H9 (cell line): ENCODE results near the gene NEB. TPM values are rescaled to one million over a fixed set of nuclear protein-coding genes. Genes with fewer than 3 reads are reported as not detected.

ENCODE experiments used
- DNase-seq: peaks from one replicate; pipeline ENCODE4 v3.0.0-alpha.2; 2017
- H2AFZ ChIP-seq: one replicate; pipeline ENCODE4 v1.6.1; 2013; ENCODE audit warnings: mild to moderate bottlenecking, low read length, control low read depth, moderate library complexity
- H2AK5ac ChIP-seq: 2 replicates; pipeline ENCODE4 v1.6.1; 2013; ENCODE audit warnings: low read length, control low read depth, mixed read lengths; ENCODE audit not compliant: insufficient read length
- H2BK120ac ChIP-seq: one replicate; pipeline ENCODE4 v1.6.1; 2013; ENCODE audit warnings: low read depth, mild to moderate bottlenecking, low read length, control low read depth, inconsistent platforms; ENCODE audit not compliant: poor library complexity, severe bottlenecking
- H2BK12ac ChIP-seq: 2 replicates; pipeline ENCODE4 v1.6.1; 2013; ENCODE audit warnings: low read length, control low read depth, mixed read lengths, low read depth; ENCODE audit not compliant: insufficient read length
- H2BK15ac ChIP-seq: 2 replicates; pipeline ENCODE4 v1.6.1; 2013; ENCODE audit warnings: low read depth, low read length, control low read depth
- H2BK20ac ChIP-seq: one replicate; pipeline ENCODE4 v1.6.1; 2013; ENCODE audit warnings: low read depth, mild to moderate bottlenecking, low read length, control low read depth, inconsistent platforms; ENCODE audit not compliant: poor library complexity, severe bottlenecking
- H2BK5ac ChIP-seq: 2 replicates; pipeline ENCODE4 v1.6.1; 2013; ENCODE audit warnings: low read length, control low read depth, mixed read lengths; ENCODE audit not compliant: insufficient read length
- H3K14ac ChIP-seq: 2 replicates; pipeline ENCODE4 v1.6.1; 2013; ENCODE audit warnings: low read length, control low read depth; ENCODE audit not compliant: insufficient read depth
- H3K18ac ChIP-seq: 2 replicates; pipeline ENCODE4 v1.6.1; 2013; ENCODE audit warnings: low read depth, mild to moderate bottlenecking, mixed read lengths, low read length, control low read depth; ENCODE audit not compliant: insufficient read length
- H3K23ac ChIP-seq: 2 replicates; pipeline ENCODE4 v1.6.1; 2013; ENCODE audit warnings: low read length, control low read depth, mixed read lengths, low read depth; ENCODE audit not compliant: insufficient read length
- H3K23me2 ChIP-seq: 2 replicates; pipeline ENCODE4 v1.6.1; 2013; ENCODE audit warnings: low read depth, mild to moderate bottlenecking, mixed read lengths, low read length, control low read depth; ENCODE audit not compliant: insufficient read length, poor library complexity, severe bottlenecking
- H3K27ac ChIP-seq: 2 replicates; pipeline ENCODE4 v1.5.1; 2013; ENCODE audit warnings: low read length, control low read depth, mixed read lengths, low read depth; ENCODE audit not compliant: insufficient read length
- H3K27me3 ChIP-seq: 2 replicates; pipeline ENCODE4 v1.6.1; 2013; ENCODE audit warnings: low read length, control low read depth, inconsistent platforms; ENCODE audit not compliant: insufficient read depth
- H3K4ac ChIP-seq: 2 replicates; pipeline ENCODE4 v1.6.1; 2013; ENCODE audit warnings: low read depth, mild to moderate bottlenecking, control low read depth, inconsistent platforms, low read length, moderate library complexity
- H3K4me1 ChIP-seq: 2 replicates; pipeline ENCODE4 v1.6.1; 2013; ENCODE audit warnings: low read length, control low read depth, inconsistent platforms; ENCODE audit not compliant: insufficient read depth
- H3K4me2 ChIP-seq: 2 replicates; pipeline ENCODE4 v1.6.1; 2013; ENCODE audit warnings: low read length, control low read depth, mixed read lengths; ENCODE audit not compliant: insufficient read length, insufficient read depth
- H3K56ac ChIP-seq: 2 replicates; pipeline ENCODE4 v1.6.1; 2013; ENCODE audit warnings: low read depth, mild to moderate bottlenecking, mixed read lengths, low read length, control low read depth; ENCODE audit not compliant: insufficient read length
- H3K79me1 ChIP-seq: 2 replicates; pipeline ENCODE4 v1.6.1; 2013; ENCODE audit warnings: low read depth, mild to moderate bottlenecking, moderate library complexity, low read length, control low read depth, inconsistent platforms; ENCODE audit not compliant: insufficient read depth, poor library complexity, severe bottlenecking
- H3K79me2 ChIP-seq: 2 replicates; pipeline ENCODE4 v1.6.1; 2013; ENCODE audit warnings: low read length, control low read depth, inconsistent platforms; ENCODE audit not compliant: insufficient read depth
- H3K9ac ChIP-seq: 2 replicates; pipeline ENCODE4 v1.6.1; 2013; ENCODE audit warnings: low read length, control low read depth, mixed read lengths; ENCODE audit not compliant: insufficient read length; ENCODE audit errors: extremely low read depth
- H3K9me3 ChIP-seq: one replicate; pipeline ENCODE4 v1.6.1; 2013; ENCODE audit warnings: low read depth, low read length, inconsistent platforms; ENCODE audit not compliant: control insufficient read depth
- H3T11ph ChIP-seq: one replicate; pipeline ENCODE4 v1.6.1; 2013; ENCODE audit warnings: mild to moderate bottlenecking, low read length, control low read depth, inconsistent platforms
- H4K20me1 ChIP-seq: one replicate; pipeline ENCODE4 v1.6.1; 2013; ENCODE audit not compliant: control insufficient read depth, insufficient read length, insufficient read depth
- H4K5ac ChIP-seq: 2 replicates; pipeline ENCODE4 v1.6.1; 2013; ENCODE audit warnings: low read depth, mild to moderate bottlenecking, mixed read lengths, low read length, control low read depth; ENCODE audit not compliant: insufficient read length
- H4K8ac ChIP-seq: replicated peaks from 2 replicates; pipeline ENCODE4 v1.6.1; 2013; ENCODE audit warnings: low read length, control low read depth, mixed read lengths, low read depth; ENCODE audit not compliant: insufficient read length
- H4K91ac ChIP-seq: 2 replicates; pipeline ENCODE4 v1.6.1; 2013; ENCODE audit warnings: low read depth, mild to moderate bottlenecking, moderate library complexity, mixed read lengths, low read length, control low read depth; ENCODE audit not compliant: insufficient read length
- H3K27ac Mint-ChIP-seq, 3 experiments: 2 replicates in 2 of 3; 3 replicates in 1 of 3; pipeline ENCODE4 v1.8.0; 2020 to 2021; ENCODE audit warnings: mixed read lengths in 3 of 3, mild to moderate bottlenecking in 1 of 3, moderate library complexity in 1 of 3
- H3K27me3 Mint-ChIP-seq: 2 replicates; pipeline ENCODE4 v1.8.0; 2021; ENCODE audit warnings: low read depth, mild to moderate bottlenecking, moderate library complexity, mixed read lengths
- H3K36me3 Mint-ChIP-seq, 3 experiments: 2 replicates in 2 of 3; 3 replicates in 1 of 3; pipeline ENCODE4 v1.8.0; 2020 to 2021; ENCODE audit warnings: low read depth in 3 of 3, mixed read lengths in 3 of 3; ENCODE audit not compliant: insufficient read depth in 1 of 3
- H3K4me1 Mint-ChIP-seq, 2 experiments: 2 replicates each; pipeline ENCODE4 v1.8.0; 2020; ENCODE audit warnings: mixed read lengths in 2 of 2
- H3K4me3 Mint-ChIP-seq, 2 experiments: 2 replicates in 1 of 2; 3 replicates in 1 of 2; pipeline ENCODE4 v1.8.0; 2020 to 2021; ENCODE audit warnings: mild to moderate bottlenecking in 2 of 2, mixed read lengths in 2 of 2, moderate library complexity in 1 of 2
- H3K9me3 Mint-ChIP-seq, 2 experiments: 2 replicates in 1 of 2; 3 replicates in 1 of 2; pipeline ENCODE4 v1.8.0; 2020; ENCODE audit warnings: mild to moderate bottlenecking in 2 of 2, mixed read lengths in 2 of 2, moderate library complexity in 1 of 2
- CTCF ChIP-seq: fragments of 200-600 bp; sonication (generic); conservative IDR thresholded peaks from 3 replicates; pipeline ENCODE4 v1.8.0; 2021; ENCODE audit warnings: antibody characterized with exemption, mild to moderate bottlenecking
- WGBS: extraction: QIAGEN DNeasy Blood & Tissue Kit; methylation state at CpG from one replicate; pipeline ENCODE4 v1.1.7; 2013; ENCODE audit warnings: missing lambda C conversion rate, low lambda C conversion rate, mixed read lengths; ENCODE audit not compliant: insufficient read length; ENCODE audit errors: extremely low coverage; 5-methylcytosine and 5-hydroxymethylcytosine counted together
- total RNA-seq: library from RNA; stranded (reverse); gene quantifications from 2 replicates; pipeline ENCODE4 v1.2.1, GENCODE V29; 2021

NEB gene
- total RNA-seq, 1 experiment from 2014 or later, result 0.98 TPM

GRCh38 chr2:151439127-151439526 lies 295.1 kb downstream of the NEB start:
- H3K4me3 Mint-ChIP-seq, result no peak overlapping the region
- no peak for DNase-seq
- no peaks in the 10 kb centered on the region for H3K9me3 ChIP-seq
- H3K27me3 Mint-ChIP-seq, result no peaks in the 10 kb centered on the region
- no peak overlapping the region for H3K4me2 ChIP-seq
- H3K36me3 Mint-ChIP-seq, result peaks cover 39 to 92% (median 84%) of the 10 kb centered on the region in 3 experiments; a peak in 6 of 7 replicates
- no peak overlapping the region for H3K14ac ChIP-seq
- H3K56ac ChIP-seq, result no peak overlapping the region
- H3K23me2 ChIP-seq, result no peaks in the 10 kb centered on the region
- H3K79me2 ChIP-seq, result no peaks in the 10 kb centered on the region
- H3K9ac ChIP-seq, result no peak overlapping the region
- H3K27me3 ChIP-seq, result no peaks in the 10 kb centered on the region
- H4K8ac ChIP-seq, result no peak overlapping the region
- no peak overlapping the region for H4K5ac ChIP-seq
- no peak overlapping the region for H2AFZ ChIP-seq
- no peak overlapping the region for H2BK120ac ChIP-seq
- H4K91ac ChIP-seq, result no peak overlapping the region
- H3K79me1 ChIP-seq, result no peaks in the 10 kb centered on the region
- no peak overlapping the region for H2AK5ac ChIP-seq
- no peaks in the 10 kb centered on the region for H4K20me1 ChIP-seq
- no peak overlapping the region for H3T11ph ChIP-seq
- no CpG with 5 or more reads among the region's 13 CpGs for WGBS
- no peak overlapping the region for H2BK20ac ChIP-seq
- no peak overlapping the region for H3K27ac ChIP-seq
- no peak overlapping the region for H3K27ac Mint-ChIP-seq
- no peak overlapping the region for H3K18ac ChIP-seq
- H3K4ac ChIP-seq, result no peak overlapping the region
- H2BK12ac ChIP-seq, result no peak overlapping the region
- H2BK5ac ChIP-seq, result no peak overlapping the region
- H2BK15ac ChIP-seq, result no peak overlapping the region
- peaks cover 5 to 8% of the 10 kb centered on the region in 2 experiments for H3K4me1 Mint-ChIP-seq
- no peak overlapping the region for H3K23ac ChIP-seq
- no peak for TF ChIP-seq CTCF
- no peaks in the 10 kb centered on the region for H3K9me3 Mint-ChIP-seq
- no peaks in the 10 kb centered on the region for H3K4me1 ChIP-seq
